ENCODE data around the gene PTGIS.

The PTGIS gene

GRCh38 chr20:49595811-49596561 is 28.0 kb upstream of the PTGIS start:
- no peak for DNase-seq

- no peak for DNase-seq
These were observed 27.4 kb upstream of the PTGIS start for GRCh38 chr20:49595346-49595745.

- DNase-seq, result no peak
These were observed 27.0 kb upstream of the PTGIS start for GRCh38 chr20:49594931-49595315.

GRCh38 chr20:49594143-49594930 is 26.4 kb upstream of the PTGIS start:
- DNase-seq, result no peak

- no peak for DNase-seq
These were observed 25.7 kb upstream of the PTGIS start for GRCh38 chr20:49593466-49594142.

- DNase-seq, result no peak
These were observed 24.2 kb upstream of the PTGIS start for GRCh38 chr20:49592120-49592519.

GRCh38 chr20:49591217-49591865 is 23.4 kb upstream of the PTGIS start:
- no peak for DNase-seq

- no peak for DNase-seq
These were observed 22.5 kb upstream of the PTGIS start for GRCh38 chr20:49590163-49591017.

- DNase-seq, result no peak
These were observed 21.8 kb upstream of the PTGIS start for GRCh38 chr20:49589747-49590146.

- DNase-seq, result no peak
These were observed 19.2 kb upstream of the PTGIS start for GRCh38 chr20:49587111-49587570.

- DNase-seq, result no peak
These were observed 17.8 kb upstream of the PTGIS start for GRCh38 chr20:49585585-49586245.

- DNase-seq, result no peak
These were observed 16.8 kb upstream of the PTGIS start for GRCh38 chr20:49584418-49585382.

GRCh38 chr20:49583669-49584417 is 15.9 kb upstream of the PTGIS start:
- DNase-seq, result no peak

- no peak for DNase-seq
These were observed 15.4 kb upstream of the PTGIS start for GRCh38 chr20:49583343-49583668.

- DNase-seq, result no peak
These were observed 14.7 kb upstream of the PTGIS start for GRCh38 chr20:49582413-49583334.

- no peak for DNase-seq
These were observed 13.5 kb upstream of the PTGIS start for GRCh38 chr20:49581482-49581881.

- no peak for DNase-seq
These were observed 12.9 kb upstream of the PTGIS start for GRCh38 chr20:49580813-49581174.
